GM21526 (cell line): Measurements from ENCODE around the gene NPAS3.

Experiments
- ATAC-seq: cut with Tn5 transposase; IDR thresholded peaks from one replicate; pipeline ENCODE4 v1.9.1; 2021; ENCODE audit warnings: moderate library complexity; ENCODE audit not compliant: unreplicated experiment, low FRiP score

Gene NPAS3

GRCh38 chr14:33563901-33564197 is 625.2 kb downstream of the NPAS3 start:
- ATAC-seq: no peak

- no peak for ATAC-seq
Observed at GRCh38 chr14:33564774-33565630, 626.3 kb downstream of the NPAS3 start.

DNA sequence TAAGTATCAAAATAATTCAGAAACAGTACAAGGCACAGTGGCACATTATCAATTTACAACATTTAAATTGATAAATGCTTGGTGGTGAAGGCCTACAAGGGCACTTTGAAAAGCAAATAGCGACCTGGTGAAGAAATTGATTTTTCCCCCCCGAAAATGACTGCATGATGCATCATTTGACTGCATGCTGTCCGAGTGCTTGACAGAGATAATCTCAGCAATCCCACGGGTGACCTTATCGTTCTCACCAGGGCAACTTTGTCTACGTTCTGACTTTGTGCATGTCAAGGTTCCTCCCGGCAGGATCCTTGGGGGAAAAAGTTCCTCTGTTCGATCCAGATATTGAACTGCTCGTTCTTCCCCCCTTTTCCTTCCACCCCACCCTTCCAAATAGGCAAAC is 627.4 kb downstream of the NPAS3 start:
- no peak for ATAC-seq

GRCh38 chr14:33567023-33567728 is 628.5 kb downstream of the NPAS3 start:
- no peak for ATAC-seq

- no peak for ATAC-seq
Observed at GRCh38 chr14:33567731-33568130, 629.1 kb downstream of the NPAS3 start.

DNA sequence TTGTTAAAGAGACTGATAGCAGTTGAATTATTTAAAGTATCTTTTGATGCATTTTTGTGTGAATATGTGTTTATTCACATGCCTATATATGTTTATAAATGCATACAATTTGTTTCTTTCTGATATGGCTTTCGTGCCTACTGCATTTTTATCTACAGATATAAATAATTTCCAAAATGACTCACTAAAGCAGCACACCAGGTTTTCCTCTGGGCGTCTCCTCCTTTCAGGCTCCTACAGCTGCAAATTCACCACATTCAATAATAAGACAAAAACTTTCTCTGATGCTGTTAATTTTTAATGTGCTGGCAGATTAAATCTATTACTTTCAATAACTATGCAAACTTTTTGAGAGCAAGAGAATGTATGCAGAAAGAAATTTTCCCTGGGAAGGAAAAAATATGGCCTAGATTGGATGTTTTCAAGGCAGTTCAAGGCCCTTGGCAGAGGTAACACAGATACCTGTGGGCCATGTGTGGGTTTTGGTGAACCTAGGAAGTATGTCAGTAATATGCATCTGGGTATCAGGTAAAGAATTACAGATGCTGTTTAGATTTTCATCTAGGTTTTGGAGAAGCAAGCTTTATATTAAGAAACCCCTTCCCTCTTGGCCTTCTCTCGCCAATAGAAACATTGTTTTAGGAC is 630.4 kb downstream of the NPAS3 start:
- no peak for ATAC-seq

GRCh38 chr14:33569821-33570687 is 631.4 kb downstream of the NPAS3 start:
- no peak for ATAC-seq

DNA sequence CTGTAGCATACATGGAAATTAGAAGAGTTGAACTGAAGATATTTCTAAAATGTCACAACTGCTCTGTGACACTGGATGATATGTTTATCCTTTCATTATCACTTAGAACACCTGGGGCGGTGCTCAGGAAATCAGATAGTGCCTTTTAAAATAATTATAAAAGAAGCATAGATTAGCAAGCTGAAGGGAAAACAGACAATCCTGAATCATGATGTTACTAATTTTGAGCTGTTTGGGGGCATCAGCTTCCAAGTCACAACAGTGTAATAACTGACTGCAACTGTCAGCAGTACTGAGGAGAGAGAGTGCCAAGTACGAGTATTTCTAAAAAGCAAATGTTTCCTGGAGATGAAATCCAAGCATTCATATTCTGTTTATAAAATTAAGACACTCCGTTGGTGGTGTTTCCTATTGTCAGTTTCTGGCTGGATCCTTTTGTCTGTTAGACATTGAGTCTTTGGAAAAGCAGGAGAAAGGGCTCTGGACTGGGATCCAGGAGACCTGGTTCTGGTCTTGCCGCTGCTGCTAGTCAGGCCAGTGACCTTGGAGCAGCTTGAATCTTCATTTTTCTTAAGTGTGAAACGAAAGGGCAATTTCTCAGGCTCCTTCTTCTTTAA is 632.1 kb downstream of the NPAS3 start:
- no peak for ATAC-seq

- no peak for ATAC-seq
Observed at GRCh38 chr14:33573301-33573880, 634.7 kb downstream of the NPAS3 start.

GRCh38 chr14:33576014-33576413 is 637.3 kb downstream of the NPAS3 start:
- no peak for ATAC-seq

GRCh38 chr14:33578461-33579216 is 640.0 kb downstream of the NPAS3 start:
- no peak for ATAC-seq

GRCh38 chr14:33580231-33580749 is 641.6 kb downstream of the NPAS3 start:
- ATAC-seq: no peak

- ATAC-seq: no peak
Observed at GRCh38 chr14:33580841-33581240, 642.2 kb downstream of the NPAS3 start.

DNA sequence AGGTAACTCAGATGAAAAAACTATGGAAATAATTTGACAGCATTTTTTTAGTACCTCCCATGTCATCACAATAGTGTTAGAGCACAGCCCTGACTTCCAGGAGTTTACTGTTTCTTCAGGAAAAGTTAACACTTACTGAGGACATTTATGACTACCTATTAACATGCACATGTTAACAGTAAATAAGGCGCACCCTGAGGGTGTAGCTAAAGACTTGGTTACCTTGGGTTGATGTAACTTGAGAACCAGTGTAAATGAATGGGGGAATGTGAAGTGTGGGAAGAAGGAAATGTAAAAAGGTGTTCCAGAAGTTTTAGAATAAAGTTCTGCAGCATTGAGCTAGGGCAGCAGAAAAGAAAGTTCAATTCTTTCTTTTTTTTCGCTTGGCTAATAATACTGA is 646.0 kb downstream of the NPAS3 start:
- no peak for ATAC-seq

DNA sequence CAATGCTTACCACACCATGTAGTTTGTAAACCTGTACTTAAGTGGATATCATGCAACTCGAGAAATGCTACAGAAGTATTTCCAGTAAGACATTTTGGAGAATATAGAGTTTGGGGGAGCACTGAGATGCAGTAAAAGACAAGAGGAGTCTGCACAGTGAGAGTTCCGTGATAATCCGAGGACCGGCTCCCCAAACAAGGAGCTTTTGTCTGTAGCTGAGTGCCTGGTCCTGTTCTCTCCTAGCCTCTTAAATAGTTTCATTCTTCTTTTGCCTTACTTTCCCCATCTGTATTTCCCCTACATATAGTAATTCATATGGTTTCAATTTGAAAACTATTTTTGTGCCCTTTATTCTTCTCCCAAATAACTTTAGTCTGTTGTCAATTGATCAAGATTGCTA is 648.1 kb downstream of the NPAS3 start:
- ATAC-seq: no peak

GRCh38 chr14:33587791-33588190 is 649.1 kb downstream of the NPAS3 start:
- no peak for ATAC-seq

GRCh38 chr14:33588771-33589170 is 650.1 kb downstream of the NPAS3 start:
- no peak for ATAC-seq

- ATAC-seq: no peak
Observed at GRCh38 chr14:33589334-33589733, 650.7 kb downstream of the NPAS3 start.
